SKM-1 (cell line): ENCODE measurements around the gene GHR.

Source experiments
- DNase-seq: peaks from one replicate; lab custom pipeline; 2025; ENCODE audit not compliant: unreplicated experiment; lab: John Stamatoyannopoulos, UW

GHR gene

GRCh38 chr5:42767491-42768105 lies 344.4 kb downstream of the GHR start:
- DNase-seq = peak; percentile 7

- no peak for DNase-seq
Observed at GRCh38 chr5:42768106-42768504, 344.9 kb downstream of the GHR start.

- no peak for DNase-seq
Observed at GRCh38 chr5:42770003-42770402, 346.8 kb downstream of the GHR start.
